ENCODE results near the gene DGAT2. TPM values are rescaled to one million over a fixed set of nuclear protein-coding genes. Genes with fewer than 3 reads are reported as not detected.

The DGAT2 gene
- total and polyA plus RNA-seq, 8 donors: 0.56 to 15.7 (median 2.2) TPM

DNA sequence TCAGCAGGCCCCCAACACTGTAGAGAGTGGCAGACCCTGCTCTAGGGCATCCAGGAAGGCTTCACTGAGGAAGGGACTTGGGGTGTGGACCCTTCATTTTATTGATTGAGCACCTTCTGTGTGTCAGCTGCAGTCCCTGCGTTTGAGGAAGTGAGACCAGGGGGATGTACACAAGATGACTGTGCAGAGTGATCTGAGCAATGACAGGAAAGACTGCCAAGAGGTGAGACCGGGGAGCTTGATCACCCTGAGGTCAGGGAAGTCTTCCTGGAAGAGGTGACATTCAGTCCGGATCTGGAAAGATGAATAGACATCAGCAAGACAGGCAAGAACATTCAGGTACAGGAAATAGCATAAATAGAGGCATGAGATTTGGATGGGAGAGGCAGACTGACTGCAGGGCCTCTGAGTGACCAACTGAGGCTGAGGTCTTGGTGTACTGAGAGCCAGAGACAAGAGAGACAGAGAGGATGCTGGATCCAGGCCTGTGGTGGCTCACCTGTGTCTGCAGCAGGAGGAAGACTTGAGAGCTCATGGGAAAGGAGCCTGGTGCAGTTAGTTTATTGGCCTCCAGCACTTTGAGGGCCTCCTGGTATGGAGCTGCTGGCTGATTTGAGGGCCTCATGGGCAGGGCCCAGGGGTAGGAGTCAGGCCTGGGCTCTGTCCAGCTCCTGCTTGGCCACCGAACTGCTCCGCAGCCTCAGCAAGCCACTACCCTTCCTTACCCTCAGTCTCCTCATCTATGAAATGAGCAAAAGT lies 5.2 kb downstream of the DGAT2 start:
- FAIRE-seq (no peak), ATAC-seq (no peak), DNase-seq (peak in 1 of 6 donors; percentile 16)
- no peaks in the 10 kb centered on the region for H3K36me3 ChIP-seq
- no peaks in the 10 kb centered on the region for H3K27me3 ChIP-seq
- no peaks in the 10 kb centered on the region for H3K9me3 ChIP-seq
- H3K27ac ChIP-seq: no peak overlapping the region
- peaks cover 0 to 4% (median 0%) of the 10 kb centered on the region in 3 donors for H3K4me1 ChIP-seq
- no peak overlapping the region for H3K4me3 ChIP-seq
- intact Hi-C loops (cut with DNase I): no loop called here
- WGBS, 2 donors: 80 to 81% methylated on average over 5 of the region's 5 CpGs
- no peak for TF ChIP-seq CTCF (IDR thresholded peaks at IDR 0.05)

- Histone ChIP-seq H3K4me1 (no peaks in the 10 kb centered on the region), H3K27ac (no peak overlapping the region), H3K36me3 (no peaks in the 10 kb centered on the region), H3K9me3 (no peaks in the 10 kb centered on the region), H3K27me3 (no peaks in the 10 kb centered on the region), H3K4me3 (no peak overlapping the region)
- FAIRE-seq (no peak), DNase-seq (peak in 1 of 6 donors; percentile 13), ATAC-seq (no peak)
- no peak for TF ChIP-seq CTCF (IDR thresholded peaks at IDR 0.05)
- intact Hi-C loops (cut with DNase I): no loop called here
- 91 to 97% methylated on average over 3 of the region's 3 CpGs for WGBS, 2 donors
Measured at GRCh38 chr11:75775056-75775455, 6.5 kb downstream of the DGAT2 start.

DNA sequence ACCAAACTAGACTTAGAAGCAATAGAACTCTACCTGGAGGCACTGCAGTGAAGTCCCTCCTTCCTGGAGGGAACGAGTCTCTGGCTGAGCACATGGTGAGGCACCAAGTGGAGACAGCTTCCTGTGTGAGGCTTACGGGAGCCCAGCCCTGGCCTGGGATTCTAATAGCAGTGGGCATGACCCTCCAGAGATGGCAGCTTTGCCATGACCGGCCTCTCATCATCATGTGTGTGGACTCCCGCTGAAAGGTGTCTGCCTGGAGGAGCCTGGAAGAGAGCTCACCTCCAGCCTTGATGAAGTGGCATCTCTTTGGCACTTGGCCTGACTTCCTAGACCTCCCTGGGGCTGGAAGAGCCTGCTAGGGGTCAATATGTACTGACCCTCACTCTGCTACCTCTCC lies 8.0 kb downstream of the DGAT2 start:
- TF ChIP-seq CTCF (IDR thresholded peaks at IDR 0.05): no peak
- Histone ChIP-seq H3K27ac (no peak overlapping the region), H3K9me3 (no peaks in the 10 kb centered on the region), H3K4me1 (no peaks in the 10 kb centered on the region), H3K4me3 (no peak overlapping the region), H3K36me3 (no peaks in the 10 kb centered on the region), H3K27me3 (no peaks in the 10 kb centered on the region)
- ATAC-seq (no peak), DNase-seq (peak in 1 of 6 donors; percentile 20), FAIRE-seq (no peak)
- intact Hi-C loops (cut with DNase I): no loop called here
- whole genome bisulfite sequencing, 2 donors: 86 to 92% methylated on average over 4 of the region's 4 CpGs

DNA sequence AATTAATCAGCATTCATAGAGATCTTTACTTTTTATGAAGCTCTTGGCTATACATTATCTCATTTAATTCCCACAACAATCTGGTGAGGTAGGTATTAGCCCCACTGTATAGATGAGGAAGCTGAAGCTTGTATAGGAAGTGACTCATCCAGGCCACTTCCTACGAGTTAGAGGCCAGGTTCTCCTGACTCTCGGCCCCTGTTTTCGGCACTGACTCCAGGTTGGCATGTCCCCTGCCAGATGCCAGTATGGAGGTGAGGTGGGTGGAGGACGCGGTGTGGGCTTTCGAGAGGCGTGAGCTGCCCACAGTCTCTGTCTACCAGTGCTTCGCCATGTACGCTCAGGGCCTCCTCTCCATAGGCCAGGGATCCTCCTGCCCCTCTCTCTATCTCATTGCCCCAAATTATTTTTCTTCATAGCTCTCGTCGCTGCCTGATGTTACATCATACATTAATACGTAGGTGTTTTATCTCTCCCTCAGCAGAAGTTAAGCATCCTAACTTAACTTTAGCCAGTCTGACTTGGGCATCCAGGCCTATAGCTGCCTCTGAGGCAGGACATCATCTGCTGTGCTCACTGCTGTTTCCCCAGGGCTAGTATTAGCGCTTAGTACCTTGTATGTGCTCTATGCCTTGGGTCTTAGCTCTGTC lies 9.0 kb downstream of the DGAT2 start:
- Histone ChIP-seq H3K9me3 (no peaks in the 10 kb centered on the region), H3K27me3 (no peaks in the 10 kb centered on the region), H3K4me1 (no peaks in the 10 kb centered on the region), H3K27ac (no peak overlapping the region), H3K4me3 (no peak overlapping the region), H3K36me3 (no peaks in the 10 kb centered on the region)
- WGBS, 2 donors: 93 to 96% methylated on average over 13 of the region's 13 CpGs
- intact Hi-C loops (cut with DNase I): no loop called here
- peak in 1 of 4 donors; percentile 55 for ATAC-seq
- peak in 1 of 6 donors; percentile 26 for DNase-seq
- FAIRE-seq: no peak
- no peak for TF ChIP-seq CTCF (IDR thresholded peaks at IDR 0.05)

- Histone ChIP-seq H3K27ac (no peak overlapping the region), H3K36me3 (no peaks in the 10 kb centered on the region), H3K4me1 (no peaks in the 10 kb centered on the region), H3K9me3 (no peaks in the 10 kb centered on the region), H3K4me3 (no peak overlapping the region), H3K27me3 (no peaks in the 10 kb centered on the region)
- WGBS, 2 donors: 91 to 96% methylated on average over 5 of the region's 5 CpGs
- TF ChIP-seq CTCF (IDR thresholded peaks at IDR 0.05): no peak
- FAIRE-seq: no peak
- intact Hi-C loops (cut with DNase I): no loop called here
- DNase-seq: peak in 1 of 6 donors; percentile 19
- no peak for ATAC-seq
Measured at GRCh38 chr11:75778962-75779361, 10.4 kb downstream of the DGAT2 start.
